GM18951 (cell line): ENCODE data around the gene BFSP1.

Experiments
- POLR2A ChIP-seq: IDR thresholded peaks from 4 replicates; pipeline ENCODE4 v1.6.1; 2011; ENCODE audit warnings: mild to moderate bottlenecking; ENCODE audit not compliant: insufficient read length, insufficient read depth; ENCODE audit errors: extremely low read depth
- in situ Hi-C: fragments of 300-500 bp; cut with MboI; formaldehyde crosslinking; loops from one replicate; pipeline ENCODE4 v1.12.0; 2022; ENCODE audit warnings: low sequenced_read_pairs, mixed read lengths, inconsistent platforms; ENCODE audit not compliant: unreplicated experiment

Gene BFSP1

GRCh38 chr20:17470521-17470920 is 60.7 kb downstream of the BFSP1 start:
- TF ChIP-seq POLR2A, result no peak
- in situ Hi-C loops, result no loop called here

GRCh38 chr20:17469246-17470030 is 61.7 kb downstream of the BFSP1 start:
- in situ Hi-C loops, result no loop called here

GRCh38 chr20:17468073-17468840 is 62.9 kb downstream of the BFSP1 start:
- TF ChIP-seq POLR2A, result no peak
- in situ Hi-C loops, result no loop called here

More at GRCh38 chr20:17469246-17470030, 61.7 kb downstream of the BFSP1 start:
- TF ChIP-seq POLR2A, result no peak

DNA sequence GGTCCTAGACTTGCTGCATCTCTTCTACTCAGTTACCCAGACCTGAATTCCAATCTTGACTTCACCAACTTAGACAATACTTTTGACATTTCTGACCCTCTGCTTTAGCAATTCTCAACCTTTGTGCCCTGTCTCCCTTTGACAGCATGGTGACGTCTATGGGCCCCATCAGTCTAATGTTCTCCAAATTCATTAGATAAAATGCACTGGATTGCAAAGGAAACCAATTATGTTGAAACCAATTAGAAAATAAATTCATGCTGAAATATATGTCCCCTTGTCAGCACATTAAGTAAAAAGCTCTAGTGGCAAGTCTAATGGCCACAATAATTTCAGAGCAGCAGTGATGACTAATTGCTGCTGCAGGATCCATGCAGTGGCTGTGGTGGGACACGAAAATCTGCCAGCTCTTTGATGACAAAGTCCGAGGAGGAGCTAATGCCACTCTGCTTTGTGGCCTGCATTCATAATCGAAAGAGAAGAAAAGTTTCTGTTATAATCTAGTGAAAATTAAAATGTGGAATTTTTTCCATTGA is 64.0 kb downstream of the BFSP1 start:
- in situ Hi-C loops, result no loop called here
- TF ChIP-seq POLR2A, result no peak

DNA sequence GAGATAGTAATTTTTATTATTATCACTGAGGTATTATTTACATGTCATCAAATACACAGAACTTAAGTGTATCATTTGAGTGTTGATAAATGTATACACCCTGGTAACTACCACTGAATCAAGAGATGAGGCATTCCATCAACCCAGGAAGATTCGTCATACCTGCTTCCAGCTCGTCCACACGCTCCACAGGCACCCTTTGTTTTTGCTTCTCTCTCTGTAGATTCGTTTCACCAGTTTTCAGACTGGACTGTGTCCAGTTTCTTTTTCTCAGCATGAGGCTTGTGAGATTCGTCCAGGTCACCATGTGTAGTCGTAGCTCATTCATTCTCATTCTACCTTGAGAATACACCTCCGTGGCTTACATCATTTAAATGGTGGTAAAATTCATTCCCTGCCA is 64.5 kb downstream of the BFSP1 start:
- in situ Hi-C loops, result no loop called here
- TF ChIP-seq POLR2A, result no peak

DNA sequence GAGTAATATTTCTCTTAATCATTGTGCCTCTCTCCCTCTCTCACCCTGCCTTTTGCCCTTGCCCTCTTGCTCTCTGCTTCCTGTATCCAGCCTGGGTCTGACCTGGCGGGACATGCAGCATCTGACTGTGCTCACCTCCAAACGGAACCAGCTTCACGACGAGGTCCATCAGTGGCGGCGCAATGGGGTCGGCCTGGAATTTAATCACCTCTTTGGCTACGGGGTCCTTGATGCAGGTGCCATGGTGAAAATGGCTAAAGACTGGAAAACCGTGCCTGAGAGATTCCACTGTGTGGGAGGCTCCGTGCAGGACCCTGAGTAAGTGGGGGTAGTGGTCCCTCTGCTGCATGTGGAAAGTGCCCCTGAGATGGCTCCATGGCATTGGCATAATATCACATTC is 65.9 kb downstream of the BFSP1 start:
- in situ Hi-C loops, result no loop called here
- no peak for TF ChIP-seq POLR2A

DNA sequence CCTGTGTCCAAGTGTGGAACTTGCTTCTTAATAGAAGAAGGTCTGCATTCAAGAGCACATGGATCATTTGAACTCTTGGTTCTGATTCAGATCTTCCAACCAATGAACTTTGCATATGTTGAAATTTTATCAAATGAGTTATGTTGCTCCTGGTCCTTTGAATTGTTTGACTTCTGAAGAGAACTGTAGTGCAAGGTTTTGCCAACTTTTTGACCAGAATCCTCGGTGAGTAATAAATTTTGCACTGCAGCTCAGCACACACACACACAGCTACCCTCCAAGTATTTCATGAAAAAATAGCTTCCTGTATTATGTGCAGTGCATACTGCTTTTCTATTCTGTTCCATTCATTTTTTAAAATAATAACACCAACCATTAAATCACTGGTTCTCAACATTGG is 67.5 kb downstream of the BFSP1 start:
- TF ChIP-seq POLR2A, result no peak
- in situ Hi-C loops, result no loop called here

GRCh38 chr20:17461941-17462340 is 69.2 kb downstream of the BFSP1 start:
- in situ Hi-C loops, result no loop called here
- TF ChIP-seq POLR2A, result no peak

DNA sequence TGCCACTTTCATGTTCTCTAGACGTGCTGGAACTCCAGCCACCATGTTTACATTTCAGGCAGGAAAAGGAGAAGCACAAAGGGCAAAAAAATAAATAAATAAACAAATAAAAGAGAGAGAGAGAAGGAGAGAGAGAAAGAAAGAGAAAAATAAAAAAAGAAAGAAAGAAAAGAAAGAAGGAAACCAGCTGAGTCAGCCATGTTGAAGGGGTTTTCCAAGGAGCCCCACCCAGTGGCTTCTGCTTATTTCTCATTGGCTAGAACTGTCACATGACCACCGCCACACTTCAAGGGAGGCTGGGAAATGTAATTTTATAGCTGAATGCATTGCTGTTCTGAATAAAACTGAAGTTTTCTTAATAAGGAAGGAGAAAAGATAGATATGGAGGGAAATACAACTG is 71.1 kb downstream of the BFSP1 start:
- TF ChIP-seq POLR2A, result no peak
- in situ Hi-C loops, result no loop called here

- in situ Hi-C loops, result no loop called here
- TF ChIP-seq POLR2A, result no peak
Observed at GRCh38 chr20:17457588-17458190, 73.5 kb downstream of the BFSP1 start.

GRCh38 chr20:17457079-17457478 is 74.1 kb downstream of the BFSP1 start:
- in situ Hi-C loops, result no loop called here
- TF ChIP-seq POLR2A, result no peak

DNA sequence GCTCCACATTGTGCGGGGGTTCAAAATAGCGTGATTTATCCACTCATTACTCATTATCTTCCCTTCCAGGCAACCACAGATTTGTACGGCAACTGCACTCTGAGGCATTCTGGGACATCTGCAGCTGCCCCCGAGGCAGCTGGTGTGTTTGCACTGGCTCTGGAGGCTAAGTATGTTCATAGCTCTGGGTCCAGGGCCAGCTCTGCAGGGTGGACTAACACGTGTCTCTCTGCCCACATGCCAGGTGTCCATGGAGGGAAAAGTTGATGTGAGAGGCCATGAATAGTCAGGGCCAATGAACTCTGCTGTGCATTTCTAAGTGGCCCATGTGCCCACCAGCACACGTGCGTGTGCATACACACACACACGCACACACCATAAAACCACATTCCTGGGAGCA is 74.9 kb downstream of the BFSP1 start:
- in situ Hi-C loops, result no loop called here
- no peak for TF ChIP-seq POLR2A

GRCh38 chr20:17453592-17453991 is 77.6 kb downstream of the BFSP1 start:
- in situ Hi-C loops, result no loop called here
- no peak for TF ChIP-seq POLR2A
